Measurements from ENCODE around the gene NDST1. TPM values are rescaled to one million over a fixed set of nuclear protein-coding genes. Genes with fewer than 3 reads are reported as not detected.

NDST1 gene
- total RNA-seq, 4 donors from 2014 or later = 10.9 to 86.0 (median 42.5) TPM

DNA sequence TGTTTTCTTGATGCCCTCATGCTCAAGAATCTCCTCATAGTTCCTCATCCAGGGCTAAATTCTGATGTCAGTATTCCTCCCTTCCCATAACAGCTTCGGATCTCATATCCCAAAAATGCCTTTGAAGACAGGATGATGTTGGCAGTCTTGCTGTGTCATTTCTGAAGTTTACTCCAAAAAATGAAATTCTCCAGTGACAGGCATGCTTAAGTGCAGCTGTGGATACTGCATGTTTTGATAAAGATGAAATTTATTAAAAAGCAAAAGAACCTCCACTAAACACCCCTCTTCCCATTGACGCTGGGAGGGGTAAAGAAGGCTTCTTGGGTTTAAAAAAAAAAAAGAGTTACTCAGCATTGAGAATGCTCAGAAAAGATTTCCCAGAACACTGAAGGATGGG, 43.1 kb downstream of the NDST1 start:
- H3K4me1 ChIP-seq = no peaks in the 10 kb centered on the region
- intact Hi-C loops (cut with DNase I; ENCODE audit: low total_unique reads) = no loop called here
- H3K27me3 ChIP-seq = no peaks in the 10 kb centered on the region
- DNase-seq = no peak
- H3K4me3 ChIP-seq = no peak overlapping the region
- no peaks in the 10 kb centered on the region for H3K36me3 ChIP-seq
- H3K27ac ChIP-seq = no peak overlapping the region
- H3K9me3 ChIP-seq = no peaks in the 10 kb centered on the region
- TF ChIP-seq POLR2A (IDR thresholded peaks at IDR 0.05) = no peak
- TF ChIP-seq, protein P1, sequence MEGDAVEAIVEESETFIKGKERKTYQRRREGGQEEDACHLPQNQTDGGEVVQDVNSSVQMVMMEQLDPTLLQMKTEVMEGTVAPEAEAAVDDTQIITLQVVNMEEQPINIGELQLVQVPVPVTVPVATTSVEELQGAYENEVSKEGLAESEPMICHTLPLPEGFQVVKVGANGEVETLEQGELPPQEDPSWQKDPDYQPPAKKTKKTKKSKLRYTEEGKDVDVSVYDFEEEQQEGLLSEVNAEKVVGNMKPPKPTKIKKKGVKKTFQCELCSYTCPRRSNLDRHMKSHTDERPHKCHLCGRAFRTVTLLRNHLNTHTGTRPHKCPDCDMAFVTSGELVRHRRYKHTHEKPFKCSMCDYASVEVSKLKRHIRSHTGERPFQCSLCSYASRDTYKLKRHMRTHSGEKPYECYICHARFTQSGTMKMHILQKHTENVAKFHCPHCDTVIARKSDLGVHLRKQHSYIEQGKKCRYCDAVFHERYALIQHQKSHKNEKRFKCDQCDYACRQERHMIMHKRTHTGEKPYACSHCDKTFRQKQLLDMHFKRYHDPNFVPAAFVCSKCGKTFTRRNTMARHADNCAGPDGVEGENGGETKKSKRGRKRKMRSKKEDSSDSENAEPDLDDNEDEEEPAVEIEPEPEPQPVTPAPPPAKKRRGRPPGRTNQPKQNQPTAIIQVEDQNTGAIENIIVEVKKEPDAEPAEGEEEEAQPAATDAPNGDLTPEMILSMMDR (IDR thresholded peaks at IDR 0.05) = no peak

DNA sequence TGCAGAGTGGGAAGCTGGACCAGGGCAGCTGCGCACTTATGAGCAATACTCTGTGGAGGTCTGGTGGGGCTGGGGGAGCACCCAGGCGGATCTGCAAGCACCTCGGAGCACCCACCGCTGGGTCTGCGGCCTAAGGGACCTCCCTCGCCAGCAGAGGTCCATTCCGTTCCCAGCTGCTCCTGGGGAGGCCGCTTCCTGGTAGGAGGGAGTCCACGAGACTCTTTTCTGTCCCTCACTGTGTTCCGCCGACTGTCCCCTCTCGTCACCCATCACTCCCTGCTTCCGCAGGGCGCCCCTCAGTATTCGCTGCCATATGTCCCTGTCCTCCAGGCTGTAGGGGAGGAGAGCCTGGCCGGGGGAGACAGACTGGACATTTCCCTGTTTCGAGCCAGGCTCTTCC, 45.5 kb downstream of the NDST1 start:
- Histone ChIP-seq H3K27me3 (no peaks in the 10 kb centered on the region), H3K27ac (no peak overlapping the region), H3K9me3 (no peaks in the 10 kb centered on the region), H3K4me3 (no peak overlapping the region), H3K4me1 (no peaks in the 10 kb centered on the region), H3K36me3 (no peaks in the 10 kb centered on the region)
- intact Hi-C loops (cut with DNase I; ENCODE audit: low total_unique reads) = no loop called here
- no peak for DNase-seq
- no peak for TF ChIP-seq POLR2A (IDR thresholded peaks at IDR 0.05)
- TF ChIP-seq, protein P1 (IDR thresholded peaks at IDR 0.05) = no peak

DNA sequence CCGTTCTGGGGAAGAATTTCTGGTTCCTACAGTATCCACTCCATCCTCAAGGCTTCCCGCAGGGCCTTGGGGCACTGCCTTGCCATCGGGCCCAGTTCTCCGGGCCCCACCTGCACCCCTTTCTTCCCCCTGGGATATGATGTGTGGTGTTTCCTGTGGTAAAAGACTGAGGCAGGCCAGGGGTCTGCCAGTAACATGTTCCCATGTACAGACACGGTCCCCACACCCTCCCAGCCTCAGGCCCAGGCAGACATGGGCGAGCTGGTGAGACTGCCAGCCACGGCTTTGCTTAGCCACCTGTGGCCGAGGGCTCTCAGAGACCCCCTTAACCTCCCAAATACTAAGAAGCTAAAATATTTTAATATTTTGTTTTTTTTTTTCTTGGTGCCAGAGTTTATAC, 46.0 kb downstream of the NDST1 start:
- intact Hi-C loops (cut with DNase I; ENCODE audit: low total_unique reads) = no loop called here
- DNase-seq = no peak
- H3K27ac ChIP-seq = no peak overlapping the region
- TF ChIP-seq POLR2A (IDR thresholded peaks at IDR 0.05) = no peak
- TF ChIP-seq, protein P1 (IDR thresholded peaks at IDR 0.05) = no peak
- no peaks in the 10 kb centered on the region for H3K36me3 ChIP-seq
- H3K4me1 ChIP-seq = no peaks in the 10 kb centered on the region
- H3K4me3 ChIP-seq = no peak overlapping the region
- no peaks in the 10 kb centered on the region for H3K27me3 ChIP-seq
- no peaks in the 10 kb centered on the region for H3K9me3 ChIP-seq

DNA sequence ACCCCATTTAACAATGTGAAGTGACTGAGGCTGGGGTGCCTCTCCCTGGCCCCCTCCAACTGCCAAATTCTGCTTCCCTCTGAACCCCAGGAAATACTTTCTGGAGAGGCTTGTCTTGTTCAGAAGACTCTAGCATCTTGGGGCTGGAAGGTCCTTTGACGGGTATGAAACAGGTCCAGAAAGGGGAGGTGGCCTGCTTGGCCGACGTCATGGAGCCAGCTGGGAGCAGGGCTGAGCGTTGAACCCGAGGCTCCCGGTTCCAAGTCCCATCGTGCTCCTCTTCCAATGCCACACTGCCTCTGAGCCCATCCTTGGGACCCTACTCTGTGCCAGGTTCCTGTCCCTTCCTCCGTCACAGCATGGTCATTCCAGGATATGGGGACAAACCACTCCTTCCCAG, 46.9 kb downstream of the NDST1 start:
- no peaks in the 10 kb centered on the region for H3K9me3 ChIP-seq
- intact Hi-C loops (cut with DNase I; ENCODE audit: low total_unique reads) = no loop called here
- no peak for DNase-seq
- H3K27ac ChIP-seq = no peak overlapping the region
- H3K36me3 ChIP-seq = no peaks in the 10 kb centered on the region
- TF ChIP-seq, protein P1 (IDR thresholded peaks at IDR 0.05) = no peak
- TF ChIP-seq POLR2A (IDR thresholded peaks at IDR 0.05) = no peak
- H3K4me3 ChIP-seq = no peak overlapping the region
- no peaks in the 10 kb centered on the region for H3K27me3 ChIP-seq
- H3K4me1 ChIP-seq = no peaks in the 10 kb centered on the region

DNA sequence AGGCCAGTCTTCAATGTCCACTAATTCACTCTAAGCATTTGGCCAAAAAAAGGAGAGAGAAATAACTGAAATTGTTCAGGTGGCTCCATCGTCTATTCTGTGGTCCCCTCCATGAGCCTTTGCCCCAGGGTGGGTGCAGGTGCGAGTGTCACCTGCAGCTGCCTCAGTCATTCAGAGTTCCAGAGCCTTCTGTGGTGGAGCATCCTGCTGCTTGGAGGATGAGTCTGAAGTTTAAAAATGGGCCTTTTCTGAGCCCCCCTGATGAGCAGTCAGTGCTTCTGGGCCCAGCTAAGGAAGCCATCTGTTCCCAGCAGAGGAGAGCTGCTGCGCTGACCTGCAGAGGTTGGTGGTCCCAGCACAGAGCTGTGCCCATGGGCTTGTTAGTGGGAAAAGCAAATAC, 48.2 kb downstream of the NDST1 start:
- no peak for DNase-seq
- H3K4me3 ChIP-seq = no peak overlapping the region
- no peaks in the 10 kb centered on the region for H3K9me3 ChIP-seq
- no peaks in the 10 kb centered on the region for H3K4me1 ChIP-seq
- TF ChIP-seq, protein P1 (IDR thresholded peaks at IDR 0.05) = no peak
- no peak for TF ChIP-seq POLR2A (IDR thresholded peaks at IDR 0.05)
- H3K36me3 ChIP-seq = no peaks in the 10 kb centered on the region
- intact Hi-C loops (cut with DNase I; ENCODE audit: low total_unique reads) = no loop called here
- no peaks in the 10 kb centered on the region for H3K27me3 ChIP-seq
- no peak overlapping the region for H3K27ac ChIP-seq
